ENCODE results near the gene SFTPA2.
"Not testable (repeated sequence)": the region's sequence is repeated elsewhere in the genome, so short reads cannot be mapped to it uniquely, and the experiment has no call there.

SFTPA2 gene

GRCh38 chr10:79560160-79560709, at the start of gene SFTPA2:
TSS of gene SFTPA2 (minus strand) at chr10:79560407. CDS start at chr10:79559483, 924 bp downstream.
- no peak for DNase-seq (ENCODE audit: low read depth)

GRCh38 chr10:79608505-79609375, 48.5 kb upstream of the SFTPA2 start:
- no peak for DNase-seq (ENCODE audit: low read depth)

GRCh38 chr10:79605308-79605707, 45.1 kb upstream of the SFTPA2 start:
- DNase-seq (ENCODE audit: low read depth), result no peak

GRCh38 chr10:79604294-79604693, 44.1 kb upstream of the SFTPA2 start:
- DNase-seq (ENCODE audit: low read depth), result no peak

- no peak for DNase-seq (ENCODE audit: low read depth)
Measured at GRCh38 chr10:79602953-79603352, 42.7 kb upstream of the SFTPA2 start.

GRCh38 chr10:79601939-79602338, 41.7 kb upstream of the SFTPA2 start:
- DNase-seq (ENCODE audit: low read depth), result no peak

GRCh38 chr10:79599644-79600043, 39.4 kb upstream of the SFTPA2 start:
- DNase-seq (ENCODE audit: low read depth), result not testable (repeated sequence)

- DNase-seq (ENCODE audit: low read depth), result no peak
Measured at GRCh38 chr10:79595510-79595909, 35.3 kb upstream of the SFTPA2 start.

- not testable (repeated sequence) for DNase-seq (ENCODE audit: low read depth)
Measured at GRCh38 chr10:79594565-79594964, 34.4 kb upstream of the SFTPA2 start.

- DNase-seq (ENCODE audit: low read depth), result no peak
Measured at GRCh38 chr10:79593377-79593776, 33.2 kb upstream of the SFTPA2 start.

GRCh38 chr10:79588800-79589199, 28.6 kb upstream of the SFTPA2 start:
- DNase-seq (ENCODE audit: low read depth), result no peak

- no peak for DNase-seq (ENCODE audit: low read depth)
Measured at GRCh38 chr10:79586933-79587332, 26.7 kb upstream of the SFTPA2 start.

- DNase-seq (ENCODE audit: low read depth), result no peak
Measured at GRCh38 chr10:79585870-79586527, 25.8 kb upstream of the SFTPA2 start.

- no peak for DNase-seq (ENCODE audit: low read depth)
Measured at GRCh38 chr10:79583488-79584024, 23.3 kb upstream of the SFTPA2 start.

GRCh38 chr10:79582954-79583353, 22.7 kb upstream of the SFTPA2 start:
- DNase-seq (ENCODE audit: low read depth), result not testable (repeated sequence)

GRCh38 chr10:79582096-79582495, 21.9 kb upstream of the SFTPA2 start:
- DNase-seq (ENCODE audit: low read depth), result no peak

- DNase-seq (ENCODE audit: low read depth), result no peak
Measured at GRCh38 chr10:79581044-79581443, 20.8 kb upstream of the SFTPA2 start.

GRCh38 chr10:79579361-79579760, 19.2 kb upstream of the SFTPA2 start:
- no peak for DNase-seq (ENCODE audit: low read depth)

- DNase-seq (ENCODE audit: low read depth), result not testable (repeated sequence)
Measured at GRCh38 chr10:79570624-79571023, 10.4 kb upstream of the SFTPA2 start.

- DNase-seq (ENCODE audit: low read depth), result no peak
Measured at GRCh38 chr10:79563426-79563825, 3.2 kb upstream of the SFTPA2 start.

- peak; percentile 23 for DNase-seq (ENCODE audit: low read depth)
Measured at GRCh38 chr10:79562135-79562756, 2.0 kb upstream of the SFTPA2 start.

GRCh38 chr10:79561257-79561656, 1.1 kb upstream of the SFTPA2 start:
- no peak for DNase-seq (ENCODE audit: low read depth)
